Measurements from ENCODE around the gene LSG1. TPM values are rescaled to one million over a fixed set of nuclear protein-coding genes. Genes with fewer than 3 reads are reported as not detected.

Gene LSG1
- total and polyA plus RNA-seq, 9 of the 15 experiments (the other 6 are each of a cell fraction or from before 2014, with no cell fraction given), result 14.9 to 73.7 (median 46.7) TPM

- no peak for TF ChIP-seq NFXL1 (CRISPR knock-in tag; IDR thresholded peaks at IDR 0.05)
- no peak for TF ChIP-seq ZFP36 (IDR thresholded peaks at IDR 0.05; ENCODE audit: low read depth, low read length, partially characterized antibody)
- TF ChIP-seq PBX2 (CRISPR knock-in tag; IDR thresholded peaks at IDR 0.05; ENCODE audit: low read depth), result no peak
- TF ChIP-seq PBX2 (tag; conservative IDR thresholded peaks at IDR 0.05; ENCODE audit: low read depth), result no peak
- no peak for TF ChIP-seq FUS (optimal IDR thresholded peaks at IDR 0.05; ENCODE audit: low read depth, low read length)
- TF ChIP-seq NKRF (IDR thresholded peaks at IDR 0.05; ENCODE audit: borderline replicate concordance), result no peak
- no peak for TF ChIP-seq THRA (IDR thresholded peaks at IDR 0.05)
- peak in 1 of 2 experiments; percentile 88; a peak in 2 of 4 replicates for TF ChIP-seq FOXK2 (conservative IDR thresholded peaks at IDR 0.05 in 1 of 2, IDR thresholded peaks at IDR 0.05 in 1 of 2; ENCODE audit: low read depth in 2 of 2)
- TF ChIP-seq U2AF2 (optimal IDR thresholded peaks at IDR 0.05; ENCODE audit: low read depth, low read length), result no peak
Observed at GRCh38 chr3:194685718-194686413, 13.9 kb upstream of the LSG1 start, which contains the start of gene FAM43A (continued).

Data from K562 (cell line).